Small intestine (tissue), 7 donors: ENCODE results near the gene ZSCAN20. TPM values are rescaled to one million over a fixed set of nuclear protein-coding genes. Genes with fewer than 3 reads are reported as not detected.

Source experiments
- DNase-seq, 2 donors: peaks; one replicate each; pipeline versions ENCODE4 v3.0.0 to v3.0.0-alpha.2; 2013
- FAIRE-seq: peaks from 2 replicates; lab custom pipeline; 2012; peaks lifted over from hg19 to GRCh38; lab: Jason Lieb, UNC
- H3K27ac ChIP-seq, 3 donors: one replicate each; pipeline ENCODE4 v1.5.1; 2013; ENCODE audit warnings: low read length in 2 of 3, mild to moderate bottlenecking in 2 of 3, control low read depth in 1 of 3, inconsistent platforms in 1 of 3, low read depth in 1 of 3, moderate library complexity in 1 of 3
- H3K27me3 ChIP-seq, 3 donors: one replicate each; pipeline ENCODE4 v1.6.1; 2013; ENCODE audit warnings: low read length in 3 of 3, inconsistent platforms in 1 of 3; ENCODE audit not compliant: control insufficient read depth in 3 of 3, insufficient read depth in 3 of 3
- H3K36me3 ChIP-seq, 3 donors: one replicate each; pipeline ENCODE4 v1.6.1; 2013; ENCODE audit warnings: low read length in 3 of 3, inconsistent platforms in 1 of 3, low read depth in 1 of 3, mild to moderate bottlenecking in 1 of 3, moderate library complexity in 1 of 3; ENCODE audit not compliant: control insufficient read depth in 3 of 3, insufficient read depth in 2 of 3
- H3K4me1 ChIP-seq, 3 donors: one replicate each; pipeline ENCODE4 v1.6.1; 2013; ENCODE audit warnings: low read length in 2 of 3, inconsistent platforms in 1 of 3, low read depth in 1 of 3, mild to moderate bottlenecking in 1 of 3, moderate library complexity in 1 of 3; ENCODE audit not compliant: control insufficient read depth in 3 of 3, insufficient read depth in 2 of 3
- H3K4me3 ChIP-seq, 3 donors: one replicate each; pipeline ENCODE4 v1.5.1; 2013; ENCODE audit warnings: low read length in 3 of 3, control low read depth in 1 of 3, inconsistent platforms in 1 of 3, low read depth in 1 of 3, mild to moderate bottlenecking in 1 of 3, moderate library complexity in 1 of 3
- H3K9me3 ChIP-seq, 2 donors: one replicate each; pipeline ENCODE4 v1.6.1; 2013; ENCODE audit warnings: low read depth in 1 of 2, low read length in 1 of 2; ENCODE audit not compliant: control insufficient read depth in 2 of 2, insufficient read depth in 1 of 2
- WGBS, 3 donors: extraction: QIAGEN DNeasy Blood & Tissue Kit; methylation state at CpG; one replicate each; pipeline ENCODE4 v1.1.7; 2013; 5-methylcytosine and 5-hydroxymethylcytosine counted together
- polyA plus RNA-seq, 4 donors: library from polyadenylated mRNA; stranded (reverse) in 3 of 4; unstranded in 1 of 4; fragments of 200-250 nt in 3 of 4; fragments of 120-200 nt in 1 of 4; gene quantifications; one replicate each; pipeline versions ENCODE4 v1.2.1 to v1.2.3, GENCODE V29; 2013
- donor health status: healthy with polysubstance abuse.
- donor health status: control.
- donor health status: control.
- donor health status: Bipolar disorder and iron deficiency.
- donor health status: healthy.

The ZSCAN20 gene
- polyA plus RNA-seq, 4 donors = 1.6 to 3.1 (median 2.0) TPM

DNA sequence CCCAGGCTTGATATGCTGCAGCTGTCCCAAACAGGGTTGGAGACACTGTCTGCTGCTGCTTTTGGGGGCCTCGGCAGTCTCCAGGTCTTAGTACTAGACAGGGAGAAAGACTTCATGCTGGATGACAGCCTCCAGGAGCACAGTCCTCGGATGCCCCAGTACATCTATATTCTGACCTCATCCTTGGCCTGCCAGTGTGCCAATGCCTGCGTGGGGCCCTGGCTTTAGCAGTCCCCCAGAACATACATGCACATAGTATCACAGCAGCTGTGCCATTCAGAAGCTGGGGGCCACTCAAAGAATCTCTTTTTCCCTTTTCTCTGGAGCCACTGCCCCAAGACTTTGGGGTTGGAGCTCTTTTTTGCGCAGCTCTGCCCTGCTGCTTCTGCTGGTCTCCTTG is 4.4 kb upstream of the ZSCAN20 start:
- no peaks in the 10 kb centered on the region for H3K27me3 ChIP-seq
- no peak for DNase-seq
- H3K36me3 ChIP-seq = no peaks in the 10 kb centered on the region
- H3K27ac ChIP-seq = no peak overlapping the region
- no peak overlapping the region for H3K4me3 ChIP-seq
- peaks cover 0 to 1% (median 0%) of the 10 kb centered on the region in 3 donors for H3K4me1 ChIP-seq
- FAIRE-seq = no peak
- H3K9me3 ChIP-seq = no peaks in the 10 kb centered on the region
- WGBS, 3 donors = 78 to 87% (median 84%) methylated on average over 4 of the region's 4 CpGs

DNA sequence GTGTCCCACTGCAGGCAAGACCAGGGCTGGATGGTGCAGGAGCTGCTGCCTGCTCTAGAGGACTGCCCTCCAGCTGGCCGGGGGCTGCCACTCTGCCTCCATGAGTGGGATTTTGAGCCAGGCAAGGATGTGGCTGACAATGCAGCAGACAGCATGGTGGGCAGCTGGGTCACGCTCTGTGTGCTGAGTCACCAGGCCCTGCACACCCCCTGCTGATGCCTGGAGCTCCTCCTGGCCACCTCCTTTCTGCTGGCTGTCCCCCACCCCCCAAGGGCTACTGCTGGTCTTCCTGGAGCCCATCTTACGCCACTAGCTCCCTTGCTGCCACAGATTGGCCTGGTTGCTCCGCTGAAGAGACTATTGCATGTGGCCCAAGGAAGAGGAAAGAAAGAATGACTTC is 3.9 kb upstream of the ZSCAN20 start:
- H3K9me3 ChIP-seq = no peaks in the 10 kb centered on the region
- no peaks in the 10 kb centered on the region for H3K27me3 ChIP-seq
- peaks cover 0 to 5% (median 0%) of the 10 kb centered on the region in 3 donors for H3K4me1 ChIP-seq
- H3K4me3 ChIP-seq = no peak overlapping the region
- no peaks in the 10 kb centered on the region for H3K36me3 ChIP-seq
- WGBS, 3 donors = 88 to 92% (median 91%) methylated on average over 3 to 4 of the region's 4 CpGs
- DNase-seq = no peak
- no peak for FAIRE-seq
- H3K27ac ChIP-seq = no peak overlapping the region

DNA sequence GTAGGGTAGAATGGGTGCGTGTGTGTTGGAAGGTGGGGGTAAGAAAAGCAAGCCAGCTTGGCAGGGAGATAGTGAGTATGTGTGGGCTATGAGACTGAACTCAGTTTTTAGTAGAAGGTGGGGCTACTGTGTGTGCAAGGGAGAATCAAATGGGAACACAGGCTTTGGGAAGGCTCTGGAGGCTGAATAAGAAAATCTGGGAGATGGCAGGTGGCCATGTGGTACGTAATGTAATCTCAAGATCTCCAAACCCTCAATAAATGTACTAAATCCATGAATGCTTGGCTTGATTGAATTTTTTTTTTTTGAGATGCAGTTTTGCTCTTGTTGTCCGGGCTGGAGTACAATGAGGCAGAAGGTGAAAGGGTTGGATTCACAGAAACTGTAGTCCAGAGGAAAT is 3.5 kb upstream of the ZSCAN20 start:
- 65 to 80% (median 76%) methylated on average over 3 of the region's 3 CpGs for WGBS, 3 donors
- FAIRE-seq = no peak

DNA sequence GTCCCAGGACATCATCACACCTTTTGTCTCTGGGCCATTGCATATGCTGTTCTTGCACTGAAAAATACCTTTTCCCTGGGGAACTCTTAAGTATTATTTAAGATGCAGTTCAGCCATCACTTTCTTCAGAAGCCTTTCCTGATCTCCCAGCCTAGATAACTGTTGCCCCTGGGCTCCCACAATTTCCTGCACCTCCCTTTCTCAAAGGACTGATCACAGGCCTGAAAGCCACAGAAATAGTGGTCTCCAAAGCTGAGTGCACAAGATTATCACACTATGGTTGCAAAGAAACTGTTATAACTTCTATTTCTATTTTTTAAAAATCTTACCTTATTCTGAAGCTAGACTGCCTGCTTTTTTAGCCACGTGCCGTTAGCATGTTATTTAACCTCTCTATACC is 2.8 kb upstream of the ZSCAN20 start:
- Histone ChIP-seq H3K36me3 (no peaks in the 10 kb centered on the region), H3K4me1 (peaks cover 0 to 7% (median 5%) of the 10 kb centered on the region in 3 donors), H3K27ac (no peak overlapping the region), H3K4me3 (no peak overlapping the region), H3K27me3 (no peaks in the 10 kb centered on the region), H3K9me3 (no peaks in the 10 kb centered on the region)
- 93 to 98% (median 95%) methylated on average over 2 of the region's 2 CpGs for WGBS, 3 donors
- no peak for DNase-seq
- no peak for FAIRE-seq

More for the DNA sequence above, 3.5 kb upstream of the ZSCAN20 start:
- no peaks in the 10 kb centered on the region for H3K9me3 ChIP-seq
- H3K27me3 ChIP-seq = no peaks in the 10 kb centered on the region
- H3K27ac ChIP-seq = no peak overlapping the region
- no peaks in the 10 kb centered on the region for H3K36me3 ChIP-seq
- H3K4me3 ChIP-seq = no peak overlapping the region
- peaks cover 0 to 5% (median 3%) of the 10 kb centered on the region in 3 donors for H3K4me1 ChIP-seq
- no peak for DNase-seq

GRCh38 chr1:33470495-33471012 is 1.9 kb upstream of the ZSCAN20 start:
- Histone ChIP-seq H3K9me3 (no peaks in the 10 kb centered on the region), H3K4me1 (peaks cover 0 to 9% (median 5%) of the 10 kb centered on the region in 3 donors), H3K27ac (peak overlapping the region in 1 of 3 donors; percentile 10), H3K4me3 (no peak overlapping the region), H3K27me3 (no peaks in the 10 kb centered on the region), H3K36me3 (no peaks in the 10 kb centered on the region)
- 2 to 5% (median 3%) methylated on average over 11 of the region's 11 CpGs for WGBS, 3 donors
- DNase-seq = peak; percentile 79 to 82
- FAIRE-seq = no peak

DNA sequence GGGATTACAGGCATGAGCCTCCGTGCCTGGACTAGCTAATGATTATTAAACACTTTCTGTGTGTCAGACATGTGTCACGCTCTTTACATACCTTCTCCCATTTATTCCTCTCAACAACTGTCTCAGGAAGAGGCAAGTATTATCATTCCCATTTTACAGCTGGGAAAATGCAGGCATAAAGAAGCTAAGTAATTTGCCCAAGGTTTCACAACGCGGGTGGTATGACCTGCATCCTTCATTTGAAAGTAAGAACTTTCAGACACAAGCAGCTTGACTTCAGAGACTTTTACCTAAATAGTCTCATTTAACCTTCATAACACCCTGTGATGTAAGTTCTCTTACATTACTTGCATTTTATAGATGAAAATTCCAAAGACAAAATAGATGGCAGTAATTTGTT is 1.0 kb upstream of the ZSCAN20 start:
- 85 to 93% (median 91%) methylated on average over 4 of the region's 4 CpGs for WGBS, 3 donors
- FAIRE-seq = no peak

GRCh38 chr1:33473900-33474299 is 1.5 kb downstream of the ZSCAN20 start:
- Histone ChIP-seq H3K36me3 (peaks cover 0 to 2% (median 0%) of the 10 kb centered on the region in 3 donors), H3K27ac (no peak overlapping the region), H3K27me3 (no peaks in the 10 kb centered on the region), H3K4me3 (no peak overlapping the region), H3K9me3 (no peaks in the 10 kb centered on the region), H3K4me1 (peaks cover 0 to 17% (median 8%) of the 10 kb centered on the region in 3 donors)
- DNase-seq (no peak), FAIRE-seq (no peak)

More for the DNA sequence above, 1.0 kb upstream of the ZSCAN20 start:
- no peak for DNase-seq
- Histone ChIP-seq H3K9me3 (no peaks in the 10 kb centered on the region), H3K36me3 (peaks cover 0 to 2% (median 0%) of the 10 kb centered on the region in 3 donors), H3K27ac (no peak overlapping the region), H3K4me3 (no peak overlapping the region), H3K27me3 (no peaks in the 10 kb centered on the region), H3K4me1 (peaks cover 0 to 9% (median 5%) of the 10 kb centered on the region in 3 donors)

DNA sequence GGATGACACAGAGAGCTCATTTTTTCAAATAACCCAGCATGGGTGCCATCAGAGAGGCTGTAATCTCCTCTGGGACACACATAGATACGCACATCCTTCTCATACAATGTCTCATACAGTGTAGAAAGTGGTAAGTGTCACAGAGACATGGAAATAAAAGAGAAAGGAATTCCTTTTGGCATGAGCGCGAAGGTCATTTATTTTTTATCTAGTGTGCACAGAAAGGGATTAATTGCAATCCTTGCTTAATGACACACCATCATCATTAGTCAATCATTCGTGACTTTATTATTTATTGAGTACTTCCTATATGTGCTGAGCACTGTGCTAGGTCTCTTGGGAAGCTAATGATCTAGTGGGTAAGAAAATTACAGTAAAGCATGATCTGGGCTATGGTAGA is 5.0 kb downstream of the ZSCAN20 start:
- Histone ChIP-seq H3K4me1 (peaks cover 0 to 18% (median 8%) of the 10 kb centered on the region in 3 donors), H3K27ac (peak overlapping the region in 1 of 3 donors; percentile 66), H3K36me3 (peaks cover 0 to 8% (median 3%) of the 10 kb centered on the region in 3 donors), H3K9me3 (no peaks in the 10 kb centered on the region), H3K4me3 (no peak overlapping the region), H3K27me3 (no peaks in the 10 kb centered on the region)
- FAIRE-seq (no peak), DNase-seq (peak in 1 of 2 donors; percentile 92)
- WGBS, 3 donors = 25 to 71% (median 37%) methylated on average over 4 of the region's 4 CpGs

DNA sequence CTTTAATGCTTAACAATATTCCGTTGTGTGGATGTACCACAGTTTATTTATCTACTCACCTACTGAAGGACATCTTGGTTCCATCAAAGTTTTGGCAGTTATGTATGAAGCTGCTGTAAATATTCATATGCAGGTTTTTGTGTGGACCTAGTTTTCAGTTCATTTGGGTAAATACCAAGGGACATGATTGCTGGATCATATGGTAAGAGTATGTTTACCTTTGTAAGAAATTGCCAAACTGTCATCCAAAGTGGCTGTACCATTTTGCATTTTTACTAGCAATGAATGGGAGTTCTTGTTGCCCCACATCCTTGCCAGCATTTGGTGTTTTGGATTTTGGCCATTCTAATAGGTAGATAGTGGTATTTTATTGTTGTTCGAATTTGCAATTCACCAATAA is 10.0 kb downstream of the ZSCAN20 start:
- no peak for DNase-seq
- FAIRE-seq = no peak
- H3K36me3 ChIP-seq = peaks cover 0 to 9% (median 6%) of the 10 kb centered on the region in 3 donors
- no peak overlapping the region for H3K27ac ChIP-seq
- H3K4me1 ChIP-seq = peaks cover 0 to 11% (median 3%) of the 10 kb centered on the region in 3 donors
- WGBS, 3 donors = 89 to 96% (median 95%) methylated on average over 2 of the region's 2 CpGs
- H3K4me3 ChIP-seq = no peak overlapping the region
- H3K27me3 ChIP-seq = no peaks in the 10 kb centered on the region
- peaks cover 0 to 2% of the 10 kb centered on the region in 2 donors for H3K9me3 ChIP-seq
